Endothelial cell of umbilical vein (primary cell): ENCODE results near the gene GRID1. TPM values are rescaled to one million over a fixed set of nuclear protein-coding genes. Genes with fewer than 3 reads are reported as not detected.

Experiments
- BruUV-seq: library from RNA; stranded (reverse); fragments of 400-500 nt; replicated peaks from 2 replicates; lab custom pipeline; 2021; lab: Mats Ljungman, UMichigan
- CTCF ChIA-PET: fragments of 300-600, 350-600 bp; sonication (Branson Sonifier 250); formaldehyde crosslinking; loops from one replicate; lab custom pipeline; 2021; ENCODE audit warnings: antibody characterized with exemption, inconsistent platforms; lab: Charles Lee
- POLR2A ChIA-PET: fragments of 300-600, 350-600 bp; sonication (Branson Sonifier 250); formaldehyde crosslinking; loops from one replicate; lab custom pipeline; 2021; ENCODE audit warnings: antibody characterized with exemption, inconsistent platforms; lab: Charles Lee
- DNase-seq: peaks from one replicate; pipeline ENCODE4 v3.0.0-alpha.2; 2011; ENCODE audit warnings: low read depth, low spot score
- FAIRE-seq: peaks from 2 replicates; lab custom pipeline; 2011; peaks lifted over from hg19 to GRCh38; lab: Jason Lieb, UNC
- H2AFZ ChIP-seq: 2 replicates; pipeline ENCODE4 v1.6.0; 2012; ENCODE audit warnings: low read depth, low read length, control low read depth, inconsistent platforms
- H3K27ac ChIP-seq: 2 replicates; pipeline ENCODE4 v1.5.1; 2011; ENCODE audit warnings: low read depth, mild to moderate bottlenecking, control low read depth, low read length, moderate library complexity; ENCODE audit not compliant: insufficient read depth
- H3K27me3 ChIP-seq, 2 experiments: 2 replicates each; pipeline versions ENCODE4 v1.6.0 to v1.6.1; 2011; ENCODE audit warnings: low read length in 2 of 2, mixed read lengths in 1 of 2; ENCODE audit not compliant: control insufficient read depth in 2 of 2, insufficient read depth in 2 of 2
- H3K36me3 ChIP-seq, 2 experiments: 2 replicates in 1 of 2; 3 replicates in 1 of 2; pipeline ENCODE4 v1.5.1; 2011; ENCODE audit warnings: low read length in 2 of 2, mild to moderate bottlenecking in 1 of 2, moderate library complexity in 1 of 2; ENCODE audit not compliant: control insufficient read depth in 2 of 2, insufficient read depth in 2 of 2; ENCODE audit errors: extremely low read depth in 1 of 2
- H3K4me1 ChIP-seq: 3 replicates; pipeline ENCODE4 v1.5.1; 2011; ENCODE audit warnings: mild to moderate bottlenecking, low read length; ENCODE audit not compliant: control insufficient read depth, insufficient read depth; ENCODE audit errors: extremely low read depth
- H3K4me2 ChIP-seq: 2 replicates; pipeline ENCODE4 v1.6.1; 2011; ENCODE audit warnings: low read length, control low read depth, mixed read lengths; ENCODE audit not compliant: insufficient read depth
- H3K4me3 ChIP-seq, 3 experiments: fragments of 200-600 bp in 1 of 3; sonication (generic), shearing (Covaris generic) in 1 of 3; replicated peaks in 1 of 3; 2 replicates each; pipeline ENCODE4 v1.5.1; 2011 to 2016; ENCODE audit warnings: control low read depth in 3 of 3, low read length in 3 of 3, mild to moderate bottlenecking in 2 of 3, inconsistent platforms in 1 of 3, low read depth in 1 of 3, moderate library complexity in 1 of 3; ENCODE audit not compliant: insufficient read depth in 1 of 3
- H3K79me2 ChIP-seq: 2 replicates; pipeline ENCODE4 v1.6.0; 2012; ENCODE audit warnings: low read length, inconsistent platforms; ENCODE audit not compliant: control insufficient read depth, insufficient read depth
- H3K9ac ChIP-seq: replicated peaks from 2 replicates; pipeline ENCODE3; 2011; ENCODE audit warnings: low read length, control low read depth; ENCODE audit not compliant: insufficient read depth; ENCODE audit errors: extremely low read depth
- H3K9me1 ChIP-seq: replicated peaks from 3 replicates; pipeline ENCODE4 v1.6.0; 2011; ENCODE audit warnings: mild to moderate bottlenecking, low read length; ENCODE audit not compliant: control insufficient read depth, insufficient read depth; ENCODE audit errors: extremely low read depth
- H3K9me3 ChIP-seq: replicated peaks from 2 replicates; pipeline ENCODE4 v1.5.1; 2012; ENCODE audit warnings: low read length, inconsistent platforms; ENCODE audit not compliant: control insufficient read depth, insufficient read depth
- H4K20me1 ChIP-seq: replicated peaks from 2 replicates; pipeline ENCODE3; 2011; ENCODE audit warnings: mild to moderate bottlenecking, low read length; ENCODE audit not compliant: control insufficient read depth, insufficient read depth; ENCODE audit errors: extremely low read depth
- CTCF ChIP-seq, 2 donors: IDR thresholded peaks; 1 replicate in 1 of 2; 2 replicates in 1 of 2; pipeline ENCODE4 v1.5.1; 2011; ENCODE audit warnings: low read length in 2 of 2, mild to moderate bottlenecking in 2 of 2, moderate library complexity in 2 of 2, control low read depth in 1 of 2, inconsistent platforms in 1 of 2, low read depth in 1 of 2; ENCODE audit not compliant: insufficient read depth in 1 of 2; ENCODE audit errors: extremely low read depth in 1 of 2
- EZH2 ChIP-seq: IDR thresholded peaks from 2 replicates; pipeline ENCODE4 v1.6.1; 2012; ENCODE audit warnings: borderline replicate concordance, low read depth, mild to moderate bottlenecking, moderate library complexity, low read length, inconsistent platforms; ENCODE audit not compliant: severe bottlenecking
- FOS ChIP-seq: IDR thresholded peaks from 2 replicates; pipeline ENCODE4 v1.6.1; 2011; ENCODE audit warnings: mild to moderate bottlenecking, low read length, moderate library complexity, borderline replicate concordance; ENCODE audit not compliant: insufficient read depth
- MAX ChIP-seq: IDR thresholded peaks from 2 replicates; pipeline ENCODE4 v1.6.1; 2011; ENCODE audit not compliant: insufficient read depth, insufficient read length
- POLR2A ChIP-seq: IDR thresholded peaks from 2 replicates; pipeline ENCODE4 v1.6.1; 2012; ENCODE audit warnings: low read depth, mild to moderate bottlenecking, control low read depth, low read length
- POLR2AphosphoS5 ChIP-seq: IDR thresholded peaks from 2 replicates; pipeline ENCODE4 v1.6.1; 2012; ENCODE audit warnings: low read depth, mild to moderate bottlenecking, control low read depth, low read length, moderate library complexity; ENCODE audit not compliant: insufficient read depth
- dilution Hi-C: fragments of 300-500 bp; cut with MboI; formaldehyde crosslinking; loops from one replicate; pipeline ENCODE4 v1.15.0; 2019; ENCODE audit warnings: low sequenced_read_pairs; ENCODE audit not compliant: extremely low pct_ligation_motif_present
- intact Hi-C: fragments of 100-400 bp; cut with micrococcal nuclease; formaldehyde crosslinking; loops from one replicate; pipeline ENCODE4 v1.10.0; 2022
- polyA plus RNA-seq, 4 experiments: library from polyadenylated mRNA; depleted of rRNA in 3 of 4; stranded (reverse) in 3 of 4; unstranded in 1 of 4; fragments of >200 nt; gene quantifications; 2 replicates each; pipeline versions ENCODE4 v1.2.1 to v1.2.3, GENCODE V29; 2011 to 2012; ENCODE audit warnings: missing spikeins in 1 of 4
- total RNA-seq: library from RNA; stranded (reverse); gene quantifications from 2 replicates; pipeline ENCODE4 v1.2.3, GENCODE V29; 2021

GRID1 gene
- total and polyA plus RNA-seq, 2 donors (not counting 3 experiments of a cell fraction or from before 2014, with no cell fraction given): not detected

- TF ChIP-seq FOS (no peak), CTCF (IDR thresholded peaks at IDR 0.05; ENCODE audit: extremely low read depth in 1 of 2, insufficient read depth in 1 of 2, low read depth in 1 of 2, low read length in 2 of 2) (no peak), MAX (no peak), EZH2 (no peak), POLR2A (no peak), POLR2AphosphoS5 (no peak)
- intact Hi-C loops (no loop called here), dilution Hi-C loops (no loop called here)
- Histone ChIP-seq H3K4me1 (no peaks in the 10 kb centered on the region), H2AFZ (no peak overlapping the region), H3K36me3 (no peaks in the 10 kb centered on the region), H3K9ac (no peak overlapping the region), H3K9me3 (no peaks in the 10 kb centered on the region), H3K27me3 (no peaks in the 10 kb centered on the region), H4K20me1 (no peaks in the 10 kb centered on the region), H3K4me2 (no peak overlapping the region), H3K9me1 (no peaks in the 10 kb centered on the region), H3K27ac (no peak overlapping the region), H3K4me3 (no peak overlapping the region), H3K79me2 (no peaks in the 10 kb centered on the region)
- FAIRE-seq (no peak), DNase-seq (no peak)
- CTCF ChIA-PET: no interaction called here
- POLR2A ChIA-PET: no interaction called here
- no TSS peak for BruUV-seq
Observed at GRCh38 chr10:86294346-86295265, 72.0 kb downstream of the GRID1 start.
